ENCODE data around the gene MKNK2. TPM values are rescaled to one million over a fixed set of nuclear protein-coding genes. Genes with fewer than 3 reads are reported as not detected.
"Not testable (repeated sequence)": the region's sequence is repeated elsewhere in the genome, so short reads cannot be mapped to it uniquely, and the experiment has no call there.

The MKNK2 gene
- total RNA-seq, 4 donors from 2014 or later, result 113 to 267 (median 193) TPM

DNA sequence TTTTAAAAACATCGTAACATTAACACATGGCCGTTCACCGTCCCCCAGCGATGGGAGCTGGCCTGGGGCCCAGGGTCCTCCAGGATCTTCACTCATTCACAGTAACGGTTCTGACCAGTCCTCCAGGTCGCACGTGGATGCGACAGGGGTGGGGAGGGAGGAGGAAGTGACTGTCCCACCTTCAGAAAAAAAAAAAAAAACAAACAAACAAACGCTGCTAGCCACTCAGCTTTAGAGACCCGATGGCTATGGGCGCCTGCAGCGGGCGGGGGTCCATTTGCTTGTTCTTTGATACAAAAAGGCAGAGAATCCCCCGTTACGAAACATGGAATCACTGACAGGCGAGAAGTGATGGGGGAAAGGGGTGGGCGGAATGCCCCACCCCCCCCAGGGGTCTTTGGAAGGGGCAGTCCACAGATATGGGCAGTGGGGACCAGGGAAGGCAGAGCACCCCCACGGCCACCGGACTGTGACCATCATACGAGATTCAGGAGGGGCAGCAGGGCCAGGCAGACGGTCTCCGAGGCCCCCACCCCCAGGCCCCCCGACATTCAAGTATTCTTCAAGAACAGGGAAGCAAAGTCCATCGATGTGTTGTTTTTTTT is 13.3 kb downstream of the MKNK2 start:
- no peak overlapping the region for H3K4me3 ChIP-seq
- 70% methylated on average over 22 of the region's 24 CpGs for WGBS
- intact Hi-C loops (cut with DNase I), result no loop called here
- H3K9me3 ChIP-seq, result peaks cover 0 to 12% (median 8%) of the 10 kb centered on the region in 4 donors
- DNase-seq (ENCODE audit: extremely low spot score), result no peak
- H3K27me3 ChIP-seq, result no peaks in the 10 kb centered on the region
- H3K36me3 ChIP-seq, result peaks cover 32 to 48% (median 45%) of the 10 kb centered on the region in 4 donors
- H3K27ac ChIP-seq (replicated peaks in 1 of 4), result peak overlapping the region; percentile 20 to 100 (median 67)
- H3K4me1 ChIP-seq, result peaks cover 42 to 75% (median 69%) of the 10 kb centered on the region in 4 donors
- TF ChIP-seq POLR2AphosphoS5 (IDR thresholded peaks at IDR 0.05) (peak in 1 of 2 donors; percentile 28), EP300 (IDR thresholded peaks at IDR 0.05) (no peak)

DNA sequence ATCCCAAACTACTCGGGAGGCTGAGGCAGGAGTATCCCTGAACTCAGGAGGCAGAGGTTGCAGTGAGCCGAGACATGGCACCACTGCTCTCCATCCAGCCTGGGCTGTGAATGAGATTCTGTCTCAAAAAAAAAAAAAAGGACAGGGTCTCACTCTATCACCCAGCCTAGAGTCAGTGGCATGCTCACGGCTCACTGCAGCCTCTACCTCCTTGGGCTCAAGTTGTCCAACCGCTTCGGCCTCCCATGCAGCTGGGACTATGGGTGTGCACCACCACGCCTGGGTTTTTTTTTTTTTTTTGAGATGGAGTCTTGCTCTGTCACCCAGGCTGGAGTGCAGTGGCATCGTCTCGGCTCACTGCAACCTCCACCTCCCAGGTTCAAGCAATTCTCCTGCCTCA is 14.6 kb downstream of the MKNK2 start:
- Histone ChIP-seq H3K27me3 (no peaks in the 10 kb centered on the region), H3K4me1 (peaks cover 43 to 75% (median 69%) of the 10 kb centered on the region in 4 donors), H3K36me3 (peaks cover 32 to 37% (median 36%) of the 10 kb centered on the region in 4 donors), H3K4me3 (no peak overlapping the region), H3K9me3 (peaks cover 0 to 12% (median 8%) of the 10 kb centered on the region in 4 donors), H3K27ac (replicated peaks in 1 of 4) (no peak overlapping the region)
- TF ChIP-seq, protein P1, sequence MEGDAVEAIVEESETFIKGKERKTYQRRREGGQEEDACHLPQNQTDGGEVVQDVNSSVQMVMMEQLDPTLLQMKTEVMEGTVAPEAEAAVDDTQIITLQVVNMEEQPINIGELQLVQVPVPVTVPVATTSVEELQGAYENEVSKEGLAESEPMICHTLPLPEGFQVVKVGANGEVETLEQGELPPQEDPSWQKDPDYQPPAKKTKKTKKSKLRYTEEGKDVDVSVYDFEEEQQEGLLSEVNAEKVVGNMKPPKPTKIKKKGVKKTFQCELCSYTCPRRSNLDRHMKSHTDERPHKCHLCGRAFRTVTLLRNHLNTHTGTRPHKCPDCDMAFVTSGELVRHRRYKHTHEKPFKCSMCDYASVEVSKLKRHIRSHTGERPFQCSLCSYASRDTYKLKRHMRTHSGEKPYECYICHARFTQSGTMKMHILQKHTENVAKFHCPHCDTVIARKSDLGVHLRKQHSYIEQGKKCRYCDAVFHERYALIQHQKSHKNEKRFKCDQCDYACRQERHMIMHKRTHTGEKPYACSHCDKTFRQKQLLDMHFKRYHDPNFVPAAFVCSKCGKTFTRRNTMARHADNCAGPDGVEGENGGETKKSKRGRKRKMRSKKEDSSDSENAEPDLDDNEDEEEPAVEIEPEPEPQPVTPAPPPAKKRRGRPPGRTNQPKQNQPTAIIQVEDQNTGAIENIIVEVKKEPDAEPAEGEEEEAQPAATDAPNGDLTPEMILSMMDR (IDR thresholded peaks at IDR 0.05), result no peak
- TF ChIP-seq POLR2A (IDR thresholded peaks at IDR 0.05; ENCODE audit: low read depth), result no peak
- no peak for TF ChIP-seq EP300 (IDR thresholded peaks at IDR 0.05)
- TF ChIP-seq POLR2AphosphoS5 (IDR thresholded peaks at IDR 0.05), result no peak
- 91% methylated on average over 8 of the region's 8 CpGs for WGBS
- no peak for DNase-seq (ENCODE audit: extremely low spot score)
- intact Hi-C loops (cut with DNase I), result no loop called here

DNA sequence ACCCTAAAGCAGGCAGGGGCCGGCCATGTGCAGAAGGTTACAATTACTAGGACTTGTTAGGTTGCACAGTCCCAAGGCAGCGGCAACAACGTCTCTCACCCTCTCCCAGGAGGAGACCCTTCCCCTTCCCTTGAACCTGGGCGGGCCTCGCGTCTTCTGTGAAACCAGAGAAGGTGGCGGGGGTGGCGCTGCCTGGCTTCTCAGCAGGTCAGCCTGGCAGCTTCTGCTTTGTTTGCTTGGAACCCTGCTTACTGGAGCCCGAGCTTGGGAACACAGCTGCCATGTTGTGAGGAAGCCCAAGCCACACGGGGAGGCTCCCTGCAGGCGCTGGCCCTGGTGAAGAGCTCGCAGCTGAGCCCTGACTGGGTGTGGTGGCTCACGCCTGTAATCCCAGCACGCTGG is 15.5 kb downstream of the MKNK2 start:
- intact Hi-C loops (cut with DNase I), result no loop called here
- Histone ChIP-seq H3K36me3 (peaks cover 24 to 29% (median 28%) of the 10 kb centered on the region in 4 donors), H3K4me3 (no peak overlapping the region), H3K4me1 (peaks cover 42 to 74% (median 69%) of the 10 kb centered on the region in 4 donors), H3K27me3 (no peaks in the 10 kb centered on the region), H3K9me3 (peaks cover 0 to 12% (median 8%) of the 10 kb centered on the region in 4 donors), H3K27ac (replicated peaks in 1 of 4) (no peak overlapping the region)
- 77% methylated on average over 13 of the region's 14 CpGs for WGBS
- TF ChIP-seq, protein P1 (IDR thresholded peaks at IDR 0.05), result no peak
- TF ChIP-seq POLR2AphosphoS5 (IDR thresholded peaks at IDR 0.05), result no peak
- TF ChIP-seq EP300 (IDR thresholded peaks at IDR 0.05), result no peak
- no peak for TF ChIP-seq POLR2A (IDR thresholded peaks at IDR 0.05; ENCODE audit: low read depth)
- no peak for DNase-seq (ENCODE audit: extremely low spot score)

DNA sequence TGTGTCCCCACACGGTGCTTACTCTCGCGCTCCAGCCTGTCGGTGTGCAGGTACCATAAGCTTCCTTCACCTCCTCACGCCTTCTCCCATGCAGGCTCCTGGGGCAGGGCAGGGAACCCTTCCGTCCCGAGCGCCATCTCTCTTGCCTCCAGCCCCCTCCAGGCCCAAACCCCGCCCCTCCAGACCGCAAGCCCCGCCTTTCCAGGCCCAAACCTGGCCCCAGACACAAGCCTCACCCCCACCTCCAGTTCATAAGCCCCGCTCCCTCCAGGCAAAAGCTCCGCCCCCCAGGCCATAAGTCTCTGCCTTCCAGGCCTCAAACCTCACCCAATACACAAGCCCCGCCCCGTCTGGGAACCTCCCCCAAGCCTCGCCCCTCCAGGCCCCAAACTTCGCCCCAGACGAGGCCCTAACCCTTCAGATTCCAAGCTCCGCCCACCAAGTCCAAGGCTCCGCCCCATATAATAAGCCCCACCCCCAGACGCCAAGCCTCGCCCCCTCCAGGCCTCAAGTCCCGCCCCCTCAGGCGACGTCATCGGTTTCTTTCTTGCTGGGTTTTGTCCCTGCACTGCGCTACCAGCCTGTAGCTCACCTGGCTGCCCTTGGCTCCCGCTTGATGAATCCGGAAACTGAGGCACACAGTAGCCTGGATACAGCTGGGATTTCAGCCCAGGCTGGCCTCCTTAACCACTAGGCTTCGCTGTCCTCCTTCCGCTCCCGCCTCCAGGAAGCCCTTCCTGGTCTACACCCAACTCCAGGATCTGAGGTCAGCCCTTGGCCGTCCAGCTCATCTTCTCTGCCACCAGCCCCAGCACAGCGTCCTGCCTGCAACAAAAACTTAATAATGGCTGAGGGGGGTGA is 16.1 kb downstream of the MKNK2 start:
- peaks cover 36 to 73% (median 65%) of the 10 kb centered on the region in 4 donors for H3K4me1 ChIP-seq
- no peak for DNase-seq (ENCODE audit: extremely low spot score)
- TF ChIP-seq, protein P1 (IDR thresholded peaks at IDR 0.05), result no peak
- no peak for TF ChIP-seq EP300 (IDR thresholded peaks at IDR 0.05)
- TF ChIP-seq POLR2A (IDR thresholded peaks at IDR 0.05; ENCODE audit: low read depth), result no peak
- no peak for TF ChIP-seq POLR2AphosphoS5 (IDR thresholded peaks at IDR 0.05)
- H3K27me3 ChIP-seq, result no peaks in the 10 kb centered on the region
- 41% methylated on average over 34 of the region's 34 CpGs for WGBS
- intact Hi-C loops (cut with DNase I), result no loop called here
- H3K27ac ChIP-seq (replicated peaks in 1 of 4), result peak overlapping the region; percentile 40 to 90 (median 72)
- H3K9me3 ChIP-seq, result peaks cover 0 to 12% (median 8%) of the 10 kb centered on the region in 4 donors
- H3K4me3 ChIP-seq, result no peak overlapping the region
- H3K36me3 ChIP-seq, result peaks cover 18 to 23% (median 22%) of the 10 kb centered on the region in 4 donors

DNA sequence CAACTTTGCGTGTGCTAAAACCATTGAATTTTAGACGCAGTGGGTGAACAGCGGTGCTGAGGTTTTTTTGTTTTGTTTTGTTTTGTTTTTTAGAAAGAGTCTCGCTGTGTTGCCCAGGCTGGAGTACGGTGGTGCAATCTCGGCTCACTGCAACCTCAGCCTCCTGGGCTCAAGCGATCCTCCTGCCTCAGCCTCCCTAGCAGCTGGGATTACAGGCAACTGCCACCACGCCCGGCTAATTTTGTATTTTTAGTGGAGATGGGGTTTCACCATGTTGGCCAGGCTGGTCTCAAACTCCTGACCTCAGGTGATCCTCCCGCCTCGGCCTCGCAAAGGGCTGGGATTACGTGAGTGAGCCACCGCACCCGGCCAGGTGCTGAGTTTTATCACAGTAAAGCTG is 16.8 kb downstream of the MKNK2 start:
- peaks cover 11 to 16% (median 15%) of the 10 kb centered on the region in 4 donors for H3K36me3 ChIP-seq
- H3K4me3 ChIP-seq; intact Hi-C loops (cut with DNase I); DNase-seq (ENCODE audit: extremely low spot score); H3K27me3 ChIP-seq: not testable (repeated sequence)
- peaks cover 29 to 68% (median 66%) of the 10 kb centered on the region in 4 donors for H3K4me1 ChIP-seq
- H3K27ac ChIP-seq (replicated peaks in 1 of 4), result peak overlapping the region; percentile 40 to 90 (median 72)
- peaks cover 0 to 12% (median 8%) of the 10 kb centered on the region in 4 donors for H3K9me3 ChIP-seq
- WGBS, result 94% methylated on average over 9 of the region's 15 CpGs
